Thyroid gland (tissue), 4 donors: Measurements from ENCODE around the gene MYEOV. TPM values are rescaled to one million over a fixed set of nuclear protein-coding genes. Genes with fewer than 3 reads are reported as not detected.
A peak's percentile ranks its signal among the peaks of the same experiment; 100 is the strongest.

Experiments used
- DNase-seq, 2 donors: peaks; one replicate each; pipeline ENCODE4 v3.0.0-alpha.2; 2019
- H3K27ac ChIP-seq, 3 donors: fragments of 200-600 bp; sonication (generic); 1 replicate in 2 of 3; 2 replicates in 1 of 3; pipeline ENCODE4 v1.5.1; 2016 to 2019; ENCODE audit warnings: mild to moderate bottlenecking in 1 of 3, moderate library complexity in 1 of 3
- H3K27me3 ChIP-seq: fragments of 200-600 bp; sonication (generic); one replicate; pipeline ENCODE4 v1.5.1; 2019
- H3K36me3 ChIP-seq, 2 donors: fragments of 200-600 bp; sonication (generic); one replicate each; pipeline ENCODE4 v1.5.1; 2016 to 2019
- H3K4me1 ChIP-seq, 2 donors: fragments of 200-600 bp; sonication (generic); one replicate each; pipeline ENCODE4 v1.5.1; 2017 to 2019
- H3K4me3 ChIP-seq, 3 donors: fragments of 200-600 bp; sonication (generic); replicated peaks in 1 of 3; 1 replicate in 2 of 3; 2 replicates in 1 of 3; pipeline ENCODE4 v1.5.1; 2016; ENCODE audit warnings: mild to moderate bottlenecking in 1 of 3
- H3K9me3 ChIP-seq: fragments of 200-600 bp; sonication (generic); one replicate; pipeline ENCODE4 v1.5.1; 2017
- POLR2A ChIP-seq, 2 donors: fragments of 450-650 bp; IDR thresholded peaks; one replicate each; pipeline ENCODE4 v1.6.1; 2017; ENCODE audit warnings: antibody characterized with exemption in 2 of 2, mild to moderate bottlenecking in 2 of 2, moderate library complexity in 1 of 2
- WGBS, 2 donors: methylation state at CpG; one replicate each; pipeline ENCODE4 v1.1.5; 2017; 5-methylcytosine and 5-hydroxymethylcytosine counted together
- intact Hi-C: fragments of 100-400 bp; cut with DNase I; formaldehyde crosslinking; loops from one replicate; pipeline ENCODE4 v1.15.1; 2023
- total RNA-seq, 4 donors: library from RNA; depleted of rRNA; stranded (reverse); fragments of >200 nt; gene quantifications; one replicate each; pipeline ENCODE4 v1.2.3, GENCODE V29; 2016
- TF ChIP-seq, protein P1 (sequence below), 6 experiments: fragments of 200-600 bp in 3 of 6; fragments of 450-650 bp in 3 of 6; sonication (generic) in 3 of 6; IDR thresholded peaks; one replicate each; pipeline ENCODE4 v1.5.1; 2016 to 2019; ENCODE audit warnings: antibody characterized with exemption in 6 of 6, mild to moderate bottlenecking in 2 of 6, inconsistent platforms in 1 of 6, moderate library complexity in 1 of 6

MYEOV gene
- 1 to 10 TPM in 1 of 4 donors, under 1 TPM in 2, not detected in 1; 0.42 to 2.6 (median 0.68) TPM for total RNA-seq

DNA sequence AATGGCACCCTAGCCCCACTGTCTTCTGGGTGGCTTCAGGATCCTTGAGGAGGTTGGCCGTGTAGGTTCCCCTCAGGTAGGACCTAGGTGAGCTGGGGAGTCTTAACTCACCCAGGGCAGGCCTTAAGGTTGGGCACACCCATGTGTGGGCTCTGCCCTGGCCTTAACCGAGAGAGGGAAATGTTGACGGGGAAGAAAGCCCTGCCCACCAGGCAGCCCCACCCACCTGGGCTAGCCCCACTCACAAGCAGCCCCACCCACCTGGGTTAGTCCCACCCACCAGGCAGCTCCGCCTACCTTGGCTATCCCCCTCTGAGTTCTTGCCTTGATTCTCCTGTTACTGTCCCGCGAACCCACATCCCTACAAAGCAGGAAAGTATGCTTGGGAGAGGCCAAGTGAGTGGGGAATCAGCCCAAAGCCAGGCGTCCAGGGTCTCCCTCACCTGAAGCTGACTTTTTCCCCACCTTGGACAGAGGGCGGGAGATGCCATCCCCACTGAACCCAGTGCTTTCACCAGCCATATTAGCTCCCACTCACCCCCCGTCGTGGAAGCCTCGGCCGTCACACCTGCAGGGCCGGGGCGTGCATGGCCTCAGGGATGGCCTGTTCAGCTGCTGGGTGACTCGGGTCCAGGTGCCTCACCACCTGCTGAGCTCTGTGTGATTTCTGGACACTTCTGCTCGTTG, at the start of gene MYEOV:
TSS of gene MYEOV (plus strand) at position 337 of the 687 bp plus-strand sequence. CDS start 1,200 bp downstream, outside the sequence.
- no peak for TF ChIP-seq POLR2A (IDR thresholded peaks at IDR 0.05)
- TF ChIP-seq, protein P1, sequence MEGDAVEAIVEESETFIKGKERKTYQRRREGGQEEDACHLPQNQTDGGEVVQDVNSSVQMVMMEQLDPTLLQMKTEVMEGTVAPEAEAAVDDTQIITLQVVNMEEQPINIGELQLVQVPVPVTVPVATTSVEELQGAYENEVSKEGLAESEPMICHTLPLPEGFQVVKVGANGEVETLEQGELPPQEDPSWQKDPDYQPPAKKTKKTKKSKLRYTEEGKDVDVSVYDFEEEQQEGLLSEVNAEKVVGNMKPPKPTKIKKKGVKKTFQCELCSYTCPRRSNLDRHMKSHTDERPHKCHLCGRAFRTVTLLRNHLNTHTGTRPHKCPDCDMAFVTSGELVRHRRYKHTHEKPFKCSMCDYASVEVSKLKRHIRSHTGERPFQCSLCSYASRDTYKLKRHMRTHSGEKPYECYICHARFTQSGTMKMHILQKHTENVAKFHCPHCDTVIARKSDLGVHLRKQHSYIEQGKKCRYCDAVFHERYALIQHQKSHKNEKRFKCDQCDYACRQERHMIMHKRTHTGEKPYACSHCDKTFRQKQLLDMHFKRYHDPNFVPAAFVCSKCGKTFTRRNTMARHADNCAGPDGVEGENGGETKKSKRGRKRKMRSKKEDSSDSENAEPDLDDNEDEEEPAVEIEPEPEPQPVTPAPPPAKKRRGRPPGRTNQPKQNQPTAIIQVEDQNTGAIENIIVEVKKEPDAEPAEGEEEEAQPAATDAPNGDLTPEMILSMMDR (IDR thresholded peaks at IDR 0.05), result no peak
- H3K4me3 ChIP-seq, result no peak within 1 kb of the TSS
- WGBS, 2 donors, result 88% methylated on average over 14 to 16 of the region's 16 CpGs
- intact Hi-C loops, result loop anchor here (2.0 to 10.0 kb wide), 2 partner anchors 189 to 347 kb away; partner anchors contain the start of gene CCND1
- no peaks in the 10 kb centered on the region for H3K27me3 ChIP-seq
- H3K27ac ChIP-seq, result no peak within 1 kb of the TSS
- H3K36me3 ChIP-seq, result no peaks in the 10 kb centered on the region
- H3K4me1 ChIP-seq, result peaks cover 15 to 37% of the 10 kb centered on the region in 2 donors
- no peaks in the 10 kb centered on the region for H3K9me3 ChIP-seq
- DNase-seq, result peak in 1 of 2 donors; percentile 22

DNA sequence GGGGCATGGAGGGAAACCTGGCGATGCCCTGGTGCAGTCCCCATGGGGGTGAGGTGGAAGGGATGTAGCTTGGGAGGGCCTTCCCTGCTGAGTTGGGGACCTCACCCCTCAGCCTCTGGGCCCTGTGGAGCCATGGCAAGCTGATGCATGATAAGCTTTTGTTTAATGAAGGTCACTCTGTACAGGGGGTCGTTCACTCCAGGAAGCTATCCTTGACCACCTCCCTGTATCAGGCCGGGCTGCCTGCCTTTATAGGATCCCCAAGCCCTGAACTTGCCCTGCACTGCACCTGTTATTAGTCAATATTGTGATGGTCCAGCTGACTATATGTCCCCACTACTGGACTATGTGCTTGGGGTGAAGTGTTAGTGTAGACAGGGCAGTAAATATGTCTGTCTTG, 49.7 kb upstream of the MYEOV start:
- no peak for DNase-seq
- H3K36me3 ChIP-seq, result no peaks in the 10 kb centered on the region
- 74 to 88% methylated on average over 3 of the region's 3 CpGs for WGBS, 2 donors
- H3K9me3 ChIP-seq, result no peaks in the 10 kb centered on the region
- no peak overlapping the region for H3K27ac ChIP-seq
- intact Hi-C loops, result no loop called here
- no peak overlapping the region for H3K4me3 ChIP-seq
- H3K4me1 ChIP-seq, result no peaks in the 10 kb centered on the region
- TF ChIP-seq POLR2A (IDR thresholded peaks at IDR 0.05), result no peak
- TF ChIP-seq, protein P1 (IDR thresholded peaks at IDR 0.05), result no peak
- H3K27me3 ChIP-seq, result no peaks in the 10 kb centered on the region

DNA sequence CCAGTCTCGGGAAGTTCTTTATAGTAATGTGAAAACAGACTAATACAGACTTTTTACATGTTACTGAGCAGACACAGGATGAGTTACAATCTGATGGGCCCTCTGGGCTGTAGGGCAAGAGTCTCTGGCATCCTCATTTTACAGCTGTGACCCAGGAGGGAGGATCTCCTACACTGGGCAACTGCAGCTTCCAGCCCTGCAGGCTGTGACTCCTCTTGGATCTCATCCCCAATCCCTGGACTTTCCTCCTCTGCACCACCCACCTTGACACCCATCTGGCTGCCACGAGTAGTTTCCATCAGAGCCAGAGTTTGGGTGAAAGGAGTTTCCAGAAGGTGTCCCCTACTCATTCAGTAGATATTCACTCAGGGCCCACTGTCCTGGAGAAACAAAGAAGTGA, 48.9 kb upstream of the MYEOV start:
- H3K36me3 ChIP-seq, result no peaks in the 10 kb centered on the region
- TF ChIP-seq, protein P1 (IDR thresholded peaks at IDR 0.05), result no peak
- no peak for TF ChIP-seq POLR2A (IDR thresholded peaks at IDR 0.05)
- H3K4me3 ChIP-seq, result no peak overlapping the region
- DNase-seq, result no peak
- H3K4me1 ChIP-seq, result no peaks in the 10 kb centered on the region
- intact Hi-C loops, result no loop called here
- H3K27me3 ChIP-seq, result no peaks in the 10 kb centered on the region
- H3K9me3 ChIP-seq, result no peaks in the 10 kb centered on the region
- no peak overlapping the region for H3K27ac ChIP-seq
- WGBS, 2 donors, result 82 to 89% methylated on average over 2 of the region's 2 CpGs

DNA sequence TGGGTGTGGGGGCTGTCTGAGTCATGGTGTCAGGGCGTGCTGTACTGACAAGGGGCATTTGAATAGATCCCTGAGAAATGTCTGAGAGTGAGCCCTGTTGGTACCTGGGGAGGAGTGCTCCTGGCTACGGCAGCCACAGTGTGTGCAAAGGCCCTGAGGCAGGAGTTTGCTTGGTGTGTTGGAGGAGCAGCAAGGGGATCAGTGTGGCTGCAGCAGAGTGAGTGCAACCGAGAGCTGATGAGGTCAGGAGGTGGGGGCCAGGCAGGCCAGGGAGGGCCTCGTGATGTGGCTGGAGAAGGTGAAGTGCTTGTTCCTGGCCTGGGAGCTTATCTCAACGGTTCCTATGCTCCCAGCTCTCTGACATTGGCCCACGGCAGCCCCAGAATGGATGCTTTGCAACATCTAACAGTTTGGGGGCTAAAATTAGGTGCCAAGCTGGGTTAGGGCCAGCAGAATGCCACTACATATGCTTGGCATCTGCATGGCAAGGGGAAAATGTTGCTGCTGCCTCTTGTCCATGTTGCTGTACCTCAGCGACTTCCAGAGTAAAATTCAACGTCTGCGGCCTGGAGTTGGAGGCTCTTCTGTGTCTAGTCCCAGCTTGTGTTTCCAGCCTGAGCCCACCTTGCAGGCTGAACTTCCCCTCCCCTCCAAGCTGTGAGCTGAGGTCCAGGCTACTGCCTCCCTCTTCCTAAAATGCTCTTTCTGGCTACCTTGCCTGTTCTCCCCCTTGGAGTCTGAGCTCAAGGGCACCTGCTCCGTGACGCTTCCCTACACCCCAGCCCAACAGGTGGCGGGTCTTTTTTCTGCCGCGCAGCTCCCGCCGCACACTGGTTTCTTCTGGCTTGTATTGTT, 48.2 kb upstream of the MYEOV start:
- no peak overlapping the region for H3K4me3 ChIP-seq
- no peaks in the 10 kb centered on the region for H3K27me3 ChIP-seq
- H3K9me3 ChIP-seq, result no peaks in the 10 kb centered on the region
- H3K4me1 ChIP-seq, result no peaks in the 10 kb centered on the region
- 90 to 92% methylated on average over 11 to 16 of the region's 16 CpGs for WGBS, 2 donors
- TF ChIP-seq, protein P1 (IDR thresholded peaks at IDR 0.05), result no peak
- TF ChIP-seq POLR2A (IDR thresholded peaks at IDR 0.05), result no peak
- intact Hi-C loops, result no loop called here
- H3K36me3 ChIP-seq, result no peaks in the 10 kb centered on the region
- no peak for DNase-seq
- H3K27ac ChIP-seq, result no peak overlapping the region
